Hepatocyte (in vitro differentiated cells): ENCODE data around the gene PDHB.

Experiments used
- EZH2phosphoT487 ChIP-seq: fragments of 200-600 bp; sonication (generic); IDR thresholded peaks from one replicate; pipeline ENCODE4 v1.6.1; 2018; ENCODE audit warnings: antibody characterized with exemption, mild to moderate bottlenecking, low read depth, moderate library complexity; ENCODE audit not compliant: unreplicated experiment, severe bottlenecking
- TF ChIP-seq, protein P1 (sequence below): fragments of 200-600 bp; sonication (generic); IDR thresholded peaks from 2 replicates; pipeline ENCODE4 v1.5.1; 2016; ENCODE audit warnings: antibody characterized with exemption, mild to moderate bottlenecking; ENCODE audit not compliant: poor library complexity

DNA sequence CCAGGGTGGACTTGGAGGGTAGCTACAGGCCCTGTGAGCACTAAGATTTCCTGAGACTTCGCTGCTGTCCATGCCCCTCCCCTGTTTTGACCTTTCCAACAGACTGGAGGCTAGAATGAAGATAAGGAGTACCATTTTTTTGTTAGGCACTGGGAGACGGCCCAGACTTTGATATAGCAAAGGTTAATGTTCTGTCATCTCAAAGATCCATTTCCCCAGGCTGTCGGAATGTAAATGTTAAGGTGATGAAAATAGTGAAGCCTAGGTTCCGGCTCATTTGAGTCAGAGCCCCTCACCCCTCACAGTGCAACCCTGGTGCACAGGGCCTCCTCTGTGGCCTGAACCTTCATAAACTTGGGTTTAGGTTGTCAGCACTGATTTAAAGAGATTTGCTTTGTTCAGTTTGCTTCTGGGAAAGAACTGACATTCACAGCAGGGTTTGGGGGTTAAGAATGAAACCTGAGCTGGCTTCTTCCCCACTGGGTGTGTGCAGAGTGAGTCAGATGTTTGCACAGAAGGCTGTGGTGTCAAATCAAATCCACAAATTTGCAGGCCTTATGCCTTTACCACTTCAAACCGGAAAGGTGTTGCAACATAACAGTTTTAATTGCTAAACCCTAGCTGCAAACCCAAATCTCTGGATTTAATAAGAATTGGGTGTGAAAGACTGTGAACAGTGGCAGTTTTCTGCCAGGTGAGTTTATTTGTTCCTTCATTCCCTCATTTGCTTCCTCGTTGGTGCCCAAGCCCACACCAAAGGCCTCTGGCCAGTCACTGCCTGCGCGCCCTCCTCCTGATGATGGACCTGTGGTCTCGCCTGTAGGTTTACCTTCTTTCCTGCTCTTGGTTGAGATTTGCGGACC lies 37.6 kb upstream of the PDHB start:
- TF ChIP-seq, protein P1, sequence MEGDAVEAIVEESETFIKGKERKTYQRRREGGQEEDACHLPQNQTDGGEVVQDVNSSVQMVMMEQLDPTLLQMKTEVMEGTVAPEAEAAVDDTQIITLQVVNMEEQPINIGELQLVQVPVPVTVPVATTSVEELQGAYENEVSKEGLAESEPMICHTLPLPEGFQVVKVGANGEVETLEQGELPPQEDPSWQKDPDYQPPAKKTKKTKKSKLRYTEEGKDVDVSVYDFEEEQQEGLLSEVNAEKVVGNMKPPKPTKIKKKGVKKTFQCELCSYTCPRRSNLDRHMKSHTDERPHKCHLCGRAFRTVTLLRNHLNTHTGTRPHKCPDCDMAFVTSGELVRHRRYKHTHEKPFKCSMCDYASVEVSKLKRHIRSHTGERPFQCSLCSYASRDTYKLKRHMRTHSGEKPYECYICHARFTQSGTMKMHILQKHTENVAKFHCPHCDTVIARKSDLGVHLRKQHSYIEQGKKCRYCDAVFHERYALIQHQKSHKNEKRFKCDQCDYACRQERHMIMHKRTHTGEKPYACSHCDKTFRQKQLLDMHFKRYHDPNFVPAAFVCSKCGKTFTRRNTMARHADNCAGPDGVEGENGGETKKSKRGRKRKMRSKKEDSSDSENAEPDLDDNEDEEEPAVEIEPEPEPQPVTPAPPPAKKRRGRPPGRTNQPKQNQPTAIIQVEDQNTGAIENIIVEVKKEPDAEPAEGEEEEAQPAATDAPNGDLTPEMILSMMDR, result no peak
- TF ChIP-seq EZH2phosphoT487, result peak; percentile 37
